DOHH2 (cell line): ENCODE results near the gene LILRB5.
A peak's percentile ranks its signal among the peaks of the same experiment; 100 is the strongest.
"Not testable (repeated sequence)": the region's sequence is repeated elsewhere in the genome, so short reads cannot be mapped to it uniquely, and the experiment has no call there.

Experiments used
- H3F3A ChIP-seq: fragments of 200-600 bp; sonication (generic), shearing (Covaris generic); 2 replicates; pipeline ENCODE4 v1.6.0; 2016; ENCODE audit warnings: antibody characterized with exemption, mild to moderate bottlenecking; ENCODE audit not compliant: control insufficient read depth, insufficient read depth
- H3K27ac ChIP-seq: fragments of 200-600 bp; sonication (generic); 2 replicates; pipeline ENCODE4 v1.5.1; 2014; ENCODE audit warnings: low read depth, mild to moderate bottlenecking, low read length, moderate library complexity
- H3K27me3 ChIP-seq: fragments of 200-600 bp; sonication (generic); 2 replicates; pipeline ENCODE4 v1.6.1; 2014; ENCODE audit warnings: mild to moderate bottlenecking, low read length, mixed read lengths; ENCODE audit not compliant: control insufficient read depth
- H3K36me3 ChIP-seq: fragments of 200-600 bp; sonication (generic); 2 replicates; pipeline ENCODE4 v1.6.1; 2014; ENCODE audit warnings: mild to moderate bottlenecking, low read length, moderate library complexity, mixed read lengths; ENCODE audit not compliant: control insufficient read depth
- H3K4me1 ChIP-seq: fragments of 200-600 bp; sonication (generic); 2 replicates; pipeline ENCODE4 v1.6.1; 2014; ENCODE audit warnings: mild to moderate bottlenecking, low read length, mixed read lengths; ENCODE audit not compliant: control insufficient read depth
- H3K4me2 ChIP-seq: fragments of 200-600 bp; sonication (generic); 2 replicates; pipeline ENCODE4 v1.6.0; 2014; ENCODE audit warnings: mild to moderate bottlenecking, low read length, moderate library complexity
- H3K4me3 ChIP-seq: fragments of 200-600 bp; sonication (generic); 2 replicates; pipeline ENCODE4 v1.5.1; 2014; ENCODE audit warnings: mild to moderate bottlenecking, low read length, mixed read lengths
- H3K79me2 ChIP-seq: fragments of 200-600 bp; sonication (generic); 2 replicates; pipeline ENCODE4 v1.6.1; 2014; ENCODE audit warnings: mild to moderate bottlenecking, low read length, mixed read lengths; ENCODE audit not compliant: control insufficient read depth
- H3K9me2 ChIP-seq: fragments of 200-600 bp; sonication (generic); replicated peaks from 2 replicates; pipeline ENCODE4 v1.6.1; 2014; ENCODE audit warnings: mild to moderate bottlenecking, low read length, mixed read lengths; ENCODE audit not compliant: control insufficient read depth
- H3K9me3 ChIP-seq: fragments of 200-600 bp; sonication (generic); 2 replicates; pipeline ENCODE4 v1.6.1; 2014; ENCODE audit warnings: antibody characterized with exemption, low read length, mixed read lengths; ENCODE audit not compliant: control insufficient read depth, insufficient read depth
- H4K20me1 ChIP-seq: fragments of 200-600 bp; sonication (generic); 2 replicates; pipeline ENCODE4 v1.6.0; 2014; ENCODE audit warnings: low read depth, mild to moderate bottlenecking, antibody characterized with exemption, low read length, moderate library complexity; ENCODE audit not compliant: control insufficient read depth, insufficient read depth
- CTCF ChIP-seq: fragments of 200-600 bp; sonication (generic); IDR thresholded peaks from one replicate; pipeline ENCODE4 v1.5.1; 2014; ENCODE audit warnings: antibody characterized with exemption, mild to moderate bottlenecking, low read depth, low read length; ENCODE audit not compliant: poor library complexity, severe bottlenecking
- EZH2phosphoT487 ChIP-seq: fragments of 200-600 bp; sonication (generic); IDR thresholded peaks from 2 replicates; pipeline ENCODE4 v1.6.1; 2017; ENCODE audit warnings: borderline replicate concordance, mild to moderate bottlenecking, antibody characterized with exemption, low read length, moderate library complexity, mixed read lengths

Gene LILRB5

DNA sequence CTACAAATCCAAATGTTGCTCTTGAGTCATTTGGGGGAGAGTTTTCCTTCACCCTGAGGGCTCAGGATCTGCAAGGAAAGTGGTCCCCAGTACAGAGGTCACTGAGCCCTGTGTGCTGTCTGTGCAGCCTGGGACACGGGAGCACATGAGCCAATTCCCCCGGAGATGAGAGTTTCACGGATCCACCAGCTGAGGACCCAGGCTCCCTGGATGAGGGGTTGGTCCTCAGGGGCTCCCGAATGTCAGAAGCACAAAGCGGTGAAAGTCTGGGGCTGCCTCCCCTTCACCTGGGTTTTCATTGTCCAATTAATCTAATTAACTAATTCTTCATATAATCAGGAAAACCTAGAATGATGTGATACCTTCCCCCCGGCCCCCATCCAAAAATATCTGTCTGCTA lies 37.5 kb upstream of the LILRB5 start:
- Histone ChIP-seq H3F3A (peaks cover 9% of the 10 kb centered on the region), H3K79me2 (no peaks in the 10 kb centered on the region), H3K27me3 (peaks cover 16% of the 10 kb centered on the region), H3K9me3 (peaks cover 13% of the 10 kb centered on the region), H3K9me2 (no peaks in the 10 kb centered on the region), H4K20me1 (no peaks in the 10 kb centered on the region), H3K27ac (no peak overlapping the region), H3K4me2 (no peak overlapping the region), H3K4me1 (peaks cover 44% of the 10 kb centered on the region), H3K4me3 (no peak overlapping the region), H3K36me3 (no peaks in the 10 kb centered on the region)
- TF ChIP-seq CTCF, result no peak
- TF ChIP-seq EZH2phosphoT487, result no peak

GRCh38 chr19:54289160-54289559 lies 32.1 kb upstream of the LILRB5 start:
- Histone ChIP-seq H3K4me1 (peaks cover 98% of the 10 kb centered on the region), H3F3A (peaks cover 30% of the 10 kb centered on the region), H3K27ac (peak overlapping the region; percentile 72), H3K4me2 (peak overlapping the region; percentile 58), H3K4me3 (peak overlapping the region; percentile 44)
- H3K9me2 ChIP-seq, H3K9me3 ChIP-seq, H3K36me3 ChIP-seq, H3K27me3 ChIP-seq, H4K20me1 ChIP-seq, H3K79me2 ChIP-seq: not testable (repeated sequence)

GRCh38 chr19:54287456-54287855 lies 30.4 kb upstream of the LILRB5 start:
- Histone ChIP-seq H3K36me3 (no peaks in the 10 kb centered on the region), H3K4me2 (no peak overlapping the region), H3K27ac (no peak overlapping the region), H3K9me3 (no peaks in the 10 kb centered on the region), H3K27me3 (no peaks in the 10 kb centered on the region), H3K79me2 (peaks cover 3% of the 10 kb centered on the region; the same call in 1 of the 2 replicates), H4K20me1 (no peaks in the 10 kb centered on the region), H3K4me1 (peaks cover 100% of the 10 kb centered on the region), H3K4me3 (no peak overlapping the region), H3F3A (peaks cover 32% of the 10 kb centered on the region), H3K9me2 (no peaks in the 10 kb centered on the region)
- no peak for TF ChIP-seq EZH2phosphoT487
- TF ChIP-seq CTCF, result no peak

GRCh38 chr19:54286283-54286682 lies 29.2 kb upstream of the LILRB5 start:
- Histone ChIP-seq H3K4me1 (peaks cover 100% of the 10 kb centered on the region), H3K27ac (peak overlapping the region; percentile 80), H3K4me2 (peak overlapping the region; percentile 80), H3F3A (peaks cover 36% of the 10 kb centered on the region), H3K4me3 (peak overlapping the region; percentile 64; the same call in 1 of the 2 replicates)
- H3K27me3 ChIP-seq, H3K36me3 ChIP-seq, H3K9me3 ChIP-seq, H3K9me2 ChIP-seq, H3K79me2 ChIP-seq, H4K20me1 ChIP-seq: not testable (repeated sequence)

GRCh38 chr19:54285427-54286056 lies 28.5 kb upstream of the LILRB5 start:
- H3K79me2 ChIP-seq, H3K9me3 ChIP-seq: not testable (repeated sequence)

More at GRCh38 chr19:54285427-54286056, 28.5 kb upstream of the LILRB5 start:
- not testable (repeated sequence) for H4K20me1 ChIP-seq, H3K9me2 ChIP-seq, H3K36me3 ChIP-seq, H3K27me3 ChIP-seq
- peaks cover 35% of the 10 kb centered on the region for H3F3A ChIP-seq
- peak overlapping the region; percentile 80 for H3K27ac ChIP-seq
- H3K4me1 ChIP-seq, result peaks cover 100% of the 10 kb centered on the region
- peak overlapping the region; percentile 80 for H3K4me2 ChIP-seq
- peak overlapping the region; percentile 64 for H3K4me3 ChIP-seq
